Panc1 (cell line): ENCODE results near the gene EARS2. TPM values are rescaled to one million over a fixed set of nuclear protein-coding genes. Genes with fewer than 3 reads are reported as not detected.
A peak's percentile ranks its signal among the peaks of the same experiment; 100 is the strongest.

ENCODE experiments used
- ATAC-seq: fragments of 200-7000 bp; cut with Tn5 transposase; 2 replicates; pipeline ENCODE4 v1.9.1; 2020; ENCODE audit warnings: mild to moderate bottlenecking, moderate library complexity
- BruUV-seq: library from RNA; stranded (reverse); fragments of 400-500 nt; replicated peaks from 2 replicates; lab custom pipeline; 2021; lab: Mats Ljungman, UMichigan
- CTCF ChIA-PET: fragments of 300-600 bp; sonication (Branson Sonifier 250); formaldehyde crosslinking; loops from one replicate; lab custom pipeline; 2022; ENCODE audit warnings: antibody characterized with exemption; lab: Charles Lee
- POLR2A ChIA-PET: fragments of 300-600 bp; sonication (Branson Sonifier 250); formaldehyde crosslinking; loops from one replicate; lab custom pipeline; 2022; ENCODE audit warnings: antibody characterized with exemption; lab: Charles Lee
- DNase-seq: peaks from one replicate; pipeline ENCODE4 v3.0.0-alpha.2; 2010; ENCODE audit warnings: low read depth, low spot score
- H3K27ac ChIP-seq: 2 replicates; pipeline ENCODE4 v1.5.1; 2011; ENCODE audit warnings: mild to moderate bottlenecking, low read length, inconsistent platforms
- H3K27me3 ChIP-seq: fragments of 200-500 bp; sonication (Bioruptor generic); 2 replicates; pipeline ENCODE4 v1.6.0; 2014; ENCODE audit warnings: low read length, inconsistent platforms; ENCODE audit not compliant: control insufficient read depth, insufficient read depth
- H3K36me3 ChIP-seq: fragments of 200-500 bp; sonication (Bioruptor generic); 2 replicates; pipeline ENCODE4 v1.5.1; 2014; ENCODE audit warnings: inconsistent platforms, mild to moderate bottlenecking, low read length, moderate library complexity; ENCODE audit not compliant: control insufficient read depth, insufficient read depth
- H3K4me1 ChIP-seq: 2 replicates; pipeline ENCODE4 v1.5.1; 2011; ENCODE audit warnings: inconsistent platforms, mild to moderate bottlenecking, low read length, moderate library complexity; ENCODE audit not compliant: control insufficient read depth, insufficient read depth
- H3K4me3 ChIP-seq, 2 experiments: 2 replicates each; pipeline ENCODE4 v1.5.1; 2011 to 2012; ENCODE audit warnings: low read depth in 2 of 2, low read length in 2 of 2, mild to moderate bottlenecking in 2 of 2, inconsistent platforms in 1 of 2, moderate library complexity in 1 of 2
- H3K9me3 ChIP-seq: fragments of 200-500 bp; sonication (Bioruptor generic); 2 replicates; pipeline ENCODE4 v1.5.1; 2014; ENCODE audit warnings: low read depth, mild to moderate bottlenecking, inconsistent platforms, low read length, moderate library complexity; ENCODE audit not compliant: control insufficient read depth, insufficient read depth
- CTCF ChIP-seq: fragments of 450-650 bp; IDR thresholded peaks from 2 replicates; pipeline ENCODE4 v1.5.1; 2017; ENCODE audit warnings: mild to moderate bottlenecking
- POLR2AphosphoS5 ChIP-seq: IDR thresholded peaks from 2 replicates; pipeline ENCODE4 v1.6.1; 2012; ENCODE audit warnings: mild to moderate bottlenecking, low read depth, low read length, moderate library complexity
- REST ChIP-seq, 2 experiments: IDR thresholded peaks; 2 replicates each; pipeline ENCODE4 v1.6.1; 2011 to 2012; ENCODE audit warnings: low read depth in 2 of 2, control low read depth in 1 of 2, low read length in 1 of 2, mild to moderate bottlenecking in 1 of 2, moderate library complexity in 1 of 2; ENCODE audit not compliant: insufficient read depth in 1 of 2
- SIN3A ChIP-seq: IDR thresholded peaks from 2 replicates; pipeline ENCODE4 v1.6.1; 2012; ENCODE audit warnings: low read depth, mild to moderate bottlenecking, low read length, moderate library complexity, borderline replicate concordance; ENCODE audit not compliant: insufficient read depth
- TCF7L2 ChIP-seq: IDR thresholded peaks from 2 replicates; pipeline ENCODE4 v1.6.1; 2011; ENCODE audit warnings: mild to moderate bottlenecking, low read depth, low read length, inconsistent platforms
- in situ Hi-C: cut with HindIII; loops from 2 replicates; pipeline ENCODE4 v1.10.0; 2016; ENCODE audit warnings: low sequenced_read_pairs, low pct_unique_long_range_greater_than_20kb
- intact Hi-C: fragments of 100-400 bp; cut with micrococcal nuclease; formaldehyde crosslinking; loops from one replicate; pipeline ENCODE4 v1.10.0; 2022; ENCODE audit not compliant: unreplicated experiment
- total RNA-seq: library from RNA; stranded (reverse); gene quantifications from one replicate; pipeline ENCODE4 v1.2.1, GENCODE V29; 2021; ENCODE audit not compliant: unreplicated experiment

Gene EARS2
- total RNA-seq, 1 experiment from 2014 or later: 31.3 TPM

- no peak overlapping the region for H3K27ac ChIP-seq
- in situ Hi-C loops (no loop called here), intact Hi-C loops (no loop called here)
- H3K36me3 ChIP-seq: peaks cover 15% of the 10 kb centered on the region
- ChIA-PET POLR2A (no interaction called here), CTCF (no interaction called here)
- H3K27me3 ChIP-seq: no peaks in the 10 kb centered on the region
- no peak for ATAC-seq
- H3K4me1 ChIP-seq: no peaks in the 10 kb centered on the region
- TF ChIP-seq POLR2AphosphoS5 (no peak), SIN3A (no peak)
- no peak for DNase-seq
- no peaks in the 10 kb centered on the region for H3K9me3 ChIP-seq
- no peak overlapping the region for H3K4me3 ChIP-seq
- no TSS peak for BruUV-seq
Observed at GRCh38 chr16:23524886-23525285, 32.3 kb downstream of the EARS2 start.

GRCh38 chr16:23523876-23524385, 33.2 kb downstream of the EARS2 start:
- no peak for ATAC-seq
- ChIA-PET CTCF (no interaction called here), POLR2A (no interaction called here)
- in situ Hi-C loops: no loop called here
- TF ChIP-seq CTCF: no peak
- no peak for TF ChIP-seq SIN3A
- TF ChIP-seq POLR2AphosphoS5: no peak
- no peak for TF ChIP-seq REST (IDR thresholded peaks at IDR 0.05; ENCODE audit: insufficient read depth in 1 of 2, low read depth in 2 of 2, low read length in 1 of 2)
- TF ChIP-seq TCF7L2: no peak
- H3K4me3 ChIP-seq: no peak overlapping the region
- peaks cover 13% of the 10 kb centered on the region for H3K36me3 ChIP-seq
- H3K9me3 ChIP-seq: no peaks in the 10 kb centered on the region
- TSS peak; percentile 35 for BruUV-seq
- no peak overlapping the region for H3K27ac ChIP-seq
- H3K4me1 ChIP-seq: no peaks in the 10 kb centered on the region
- no peaks in the 10 kb centered on the region for H3K27me3 ChIP-seq
- intact Hi-C loops: no loop called here
- no peak for DNase-seq

- CTCF ChIA-PET: no interaction called here
- intact Hi-C loops: no loop called here
Observed at GRCh38 chr16:23523321-23523720, 33.8 kb downstream of the EARS2 start.

More at GRCh38 chr16:23523321-23523720, 33.8 kb downstream of the EARS2 start:
- H3K9me3 ChIP-seq: no peaks in the 10 kb centered on the region
- H3K4me1 ChIP-seq: no peaks in the 10 kb centered on the region
- no peaks in the 10 kb centered on the region for H3K27me3 ChIP-seq
- POLR2A ChIA-PET: no interaction called here
- in situ Hi-C loops: no loop called here
- ATAC-seq (no peak), DNase-seq (no peak)
- no peak overlapping the region for H3K4me3 ChIP-seq
- peaks cover 13% of the 10 kb centered on the region for H3K36me3 ChIP-seq
- BruUV-seq: no TSS peak
- TF ChIP-seq REST (IDR thresholded peaks at IDR 0.05; ENCODE audit: insufficient read depth in 1 of 2, low read depth in 2 of 2, low read length in 1 of 2) (no peak), SIN3A (no peak), TCF7L2 (no peak), POLR2AphosphoS5 (no peak), CTCF (no peak)
- no peak overlapping the region for H3K27ac ChIP-seq
